NCI-H1417 (cell line): ENCODE measurements around the gene MAP2.

Source experiments
- DNase-seq, 3 experiments: peaks; one replicate each; lab custom pipeline; 2025; lab: John Stamatoyannopoulos, UW

Gene MAP2, protein sequence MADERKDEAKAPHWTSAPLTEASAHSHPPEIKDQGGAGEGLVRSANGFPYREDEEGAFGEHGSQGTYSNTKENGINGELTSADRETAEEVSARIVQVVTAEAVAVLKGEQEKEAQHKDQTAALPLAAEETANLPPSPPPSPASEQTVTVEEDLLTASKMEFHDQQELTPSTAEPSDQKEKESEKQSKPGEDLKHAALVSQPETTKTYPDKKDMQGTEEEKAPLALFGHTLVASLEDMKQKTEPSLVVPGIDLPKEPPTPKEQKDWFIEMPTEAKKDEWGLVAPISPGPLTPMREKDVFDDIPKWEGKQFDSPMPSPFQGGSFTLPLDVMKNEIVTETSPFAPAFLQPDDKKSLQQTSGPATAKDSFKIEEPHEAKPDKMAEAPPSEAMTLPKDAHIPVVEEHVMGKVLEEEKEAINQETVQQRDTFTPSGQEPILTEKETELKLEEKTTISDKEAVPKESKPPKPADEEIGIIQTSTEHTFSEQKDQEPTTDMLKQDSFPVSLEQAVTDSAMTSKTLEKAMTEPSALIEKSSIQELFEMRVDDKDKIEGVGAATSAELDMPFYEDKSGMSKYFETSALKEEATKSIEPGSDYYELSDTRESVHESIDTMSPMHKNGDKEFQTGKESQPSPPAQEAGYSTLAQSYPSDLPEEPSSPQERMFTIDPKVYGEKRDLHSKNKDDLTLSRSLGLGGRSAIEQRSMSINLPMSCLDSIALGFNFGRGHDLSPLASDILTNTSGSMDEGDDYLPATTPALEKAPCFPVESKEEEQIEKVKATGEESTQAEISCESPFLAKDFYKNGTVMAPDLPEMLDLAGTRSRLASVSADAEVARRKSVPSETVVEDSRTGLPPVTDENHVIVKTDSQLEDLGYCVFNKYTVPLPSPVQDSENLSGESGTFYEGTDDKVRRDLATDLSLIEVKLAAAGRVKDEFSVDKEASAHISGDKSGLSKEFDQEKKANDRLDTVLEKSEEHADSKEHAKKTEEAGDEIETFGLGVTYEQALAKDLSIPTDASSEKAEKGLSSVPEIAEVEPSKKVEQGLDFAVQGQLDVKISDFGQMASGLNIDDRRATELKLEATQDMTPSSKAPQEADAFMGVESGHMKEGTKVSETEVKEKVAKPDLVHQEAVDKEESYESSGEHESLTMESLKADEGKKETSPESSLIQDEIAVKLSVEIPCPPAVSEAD (N-terminal part only)

GRCh38 chr2:209423562-209424198, at the start of gene MAP2:
Gene MAP2, plus strand, starts transcription at chr2:209424047. Its CDS starts 229,124 bp downstream, at chr2:209653171.
- DNase-seq = peak; percentile 68 to 91 (median 89)

DNA sequence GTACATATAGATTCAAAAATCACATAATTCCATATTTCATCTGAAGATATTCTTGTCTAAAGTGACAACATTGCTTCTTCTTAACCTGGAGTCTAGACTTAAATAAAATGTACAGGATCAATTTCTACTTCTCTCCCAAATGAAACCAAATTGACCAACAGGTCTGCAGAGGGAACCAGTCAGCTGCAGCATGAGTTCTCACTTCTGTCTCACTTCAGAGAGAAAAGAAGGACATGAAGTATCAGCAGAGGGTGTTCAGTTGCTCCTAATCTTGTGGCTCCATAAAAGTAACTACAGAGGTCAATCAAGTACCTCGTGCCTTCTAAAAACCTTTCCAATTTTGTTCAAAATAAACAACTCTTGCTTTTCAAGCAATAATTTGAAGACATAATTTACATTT, 47.2 kb upstream of the MAP2 start:
- DNase-seq = no peak

DNA sequence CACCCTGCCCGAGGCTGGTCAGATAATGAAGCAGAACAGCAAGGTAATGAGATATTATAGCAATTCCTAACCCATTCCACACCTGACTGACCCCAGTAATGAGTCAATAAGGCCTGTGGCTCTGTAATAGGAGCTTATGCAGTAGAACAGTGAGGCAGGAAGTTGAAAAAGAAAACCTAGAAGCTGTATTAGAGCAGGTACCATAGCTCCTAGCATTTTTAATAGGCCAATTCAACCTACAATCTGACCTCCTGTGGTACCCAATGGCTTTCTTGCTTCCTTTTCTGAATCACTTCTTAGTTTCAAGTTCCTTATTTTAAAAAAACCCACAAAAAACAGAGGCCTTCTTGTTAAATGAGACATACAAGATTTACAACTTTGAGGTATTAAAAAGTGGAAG, 43.6 kb upstream of the MAP2 start:
- DNase-seq = peak in 2 of 3 experiments; percentile 12 to 47

DNA sequence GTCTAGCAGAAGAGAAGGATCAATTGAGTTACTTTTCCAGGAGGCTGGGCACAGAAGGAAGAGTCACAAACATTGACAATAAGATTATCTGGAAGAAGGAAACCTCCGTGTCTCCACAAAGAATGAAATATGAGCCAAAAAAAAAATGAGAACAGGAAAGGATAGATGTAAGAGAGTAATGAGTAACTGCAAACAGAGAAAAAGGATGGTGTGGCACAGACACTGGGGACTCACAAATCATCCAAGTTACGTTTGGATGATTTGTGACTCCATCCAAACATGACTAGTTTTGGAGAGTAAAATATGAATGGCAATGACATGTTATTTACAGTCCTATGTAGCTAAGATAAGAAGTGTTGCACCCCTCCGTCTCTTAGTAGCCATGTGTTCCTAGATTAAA, 42.8 kb upstream of the MAP2 start:
- DNase-seq = no peak

DNA sequence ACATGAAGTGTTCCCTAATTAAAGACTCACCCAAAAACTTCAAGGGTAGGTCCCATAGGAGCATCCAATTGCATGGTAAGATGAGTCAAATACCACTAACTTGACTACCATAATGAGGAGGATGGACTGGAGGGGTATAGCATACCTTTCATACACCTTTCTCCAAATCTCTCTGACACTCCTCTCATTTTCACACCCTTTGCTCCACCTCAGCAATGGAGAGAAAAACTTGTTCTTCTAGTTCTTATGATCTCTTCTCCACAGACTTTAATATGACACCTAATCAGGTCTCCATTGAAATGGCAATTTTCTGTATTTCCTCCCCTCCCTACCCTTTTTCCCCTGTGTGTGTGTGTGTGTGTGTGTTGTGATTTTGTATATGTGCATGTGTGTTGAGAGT, 41.1 kb upstream of the MAP2 start:
- no peak for DNase-seq

DNA sequence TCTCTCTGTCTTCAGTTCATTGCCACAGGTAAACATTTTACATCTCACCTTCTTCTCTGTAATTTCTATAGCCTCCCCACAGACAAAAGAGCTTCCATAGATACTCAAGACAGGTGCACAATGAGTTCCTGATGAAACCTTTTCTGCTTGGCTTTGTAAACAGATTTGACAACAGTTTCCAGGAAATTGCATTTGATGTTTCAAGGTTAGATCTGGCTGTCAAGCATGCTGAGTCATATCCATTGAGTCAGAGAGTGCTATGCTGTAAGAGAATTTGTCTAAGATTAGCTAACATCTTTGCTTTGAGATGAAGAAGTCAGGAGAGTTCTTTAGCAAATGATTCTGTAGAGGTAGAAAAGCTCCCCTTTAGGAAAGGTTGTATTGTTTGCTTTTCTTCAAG, 40.6 kb upstream of the MAP2 start:
- DNase-seq = peak in 2 of 3 experiments; percentile 20 to 63

- no peak for DNase-seq
These were observed 36.5 kb upstream of the MAP2 start for GRCh38 chr2:209387389-209387788.

- DNase-seq = no peak
These were observed 35.3 kb upstream of the MAP2 start for GRCh38 chr2:209388446-209389037.

DNA sequence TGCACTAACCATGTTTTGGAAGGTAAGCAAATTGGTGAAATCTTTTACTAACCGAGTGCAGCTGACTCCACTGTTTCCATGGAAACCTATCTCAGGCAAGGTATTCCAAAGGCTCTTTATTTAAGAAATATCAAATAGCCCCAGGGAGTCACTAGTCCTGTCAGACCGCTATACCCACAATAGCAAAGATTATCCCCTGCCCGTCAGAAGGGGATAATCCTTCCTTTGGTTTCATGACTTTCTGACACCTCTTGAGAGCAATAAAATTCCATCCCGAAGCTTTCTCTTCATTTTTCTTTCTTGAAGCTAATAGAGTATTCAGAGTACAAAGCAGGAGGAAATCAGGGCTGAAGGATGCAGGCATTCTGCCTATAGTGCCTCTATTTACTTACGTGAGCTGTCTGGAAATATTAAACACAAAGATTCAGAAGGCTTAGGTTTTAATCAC, 34.7 kb upstream of the MAP2 start:
- DNase-seq = peak in 1 of 3 experiments; percentile 42

DNA sequence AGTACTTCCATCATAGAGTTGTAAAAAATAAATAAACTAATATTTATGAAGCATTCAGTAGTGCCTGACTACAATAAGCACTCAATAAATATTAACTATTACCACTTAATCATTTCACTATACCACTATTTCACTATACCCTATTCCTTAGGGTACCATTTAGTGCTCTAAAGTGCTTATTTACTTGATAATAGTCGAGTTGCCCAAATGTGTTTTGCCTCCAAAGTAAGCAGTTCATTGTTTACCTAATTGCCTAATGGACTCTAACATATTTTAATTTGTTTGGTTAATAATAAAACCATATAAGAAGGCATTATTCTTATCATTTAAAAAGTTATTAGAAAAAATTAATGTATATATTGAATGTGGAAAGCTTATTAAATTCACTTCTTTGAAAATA, 33.0 kb upstream of the MAP2 start:
- peak in 1 of 3 experiments; percentile 31 for DNase-seq

- no peak for DNase-seq
These were observed 32.0 kb upstream of the MAP2 start for GRCh38 chr2:209391776-209392401.

DNA sequence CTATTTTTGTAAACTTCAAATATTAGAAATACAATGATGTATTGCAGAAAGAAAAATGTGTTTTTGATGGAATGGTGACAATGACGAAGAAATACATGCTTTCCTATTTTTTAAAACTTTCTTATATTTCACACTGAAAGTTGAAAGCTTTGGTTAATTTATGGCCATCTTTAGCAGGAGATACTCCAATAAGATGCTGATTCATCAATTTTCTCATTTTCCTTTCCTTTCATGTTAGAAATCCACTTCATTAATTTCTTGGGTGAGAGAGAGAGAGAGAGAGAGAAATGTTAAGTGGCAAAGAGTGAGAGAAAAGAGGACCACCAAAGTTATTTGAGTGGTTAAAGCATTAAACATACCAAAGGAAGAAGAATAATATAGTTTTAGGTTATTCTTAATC, 28.6 kb upstream of the MAP2 start:
- no peak for DNase-seq

- DNase-seq = peak in 1 of 3 experiments; percentile 11
These were observed 28.2 kb upstream of the MAP2 start for GRCh38 chr2:209395652-209396051.

DNA sequence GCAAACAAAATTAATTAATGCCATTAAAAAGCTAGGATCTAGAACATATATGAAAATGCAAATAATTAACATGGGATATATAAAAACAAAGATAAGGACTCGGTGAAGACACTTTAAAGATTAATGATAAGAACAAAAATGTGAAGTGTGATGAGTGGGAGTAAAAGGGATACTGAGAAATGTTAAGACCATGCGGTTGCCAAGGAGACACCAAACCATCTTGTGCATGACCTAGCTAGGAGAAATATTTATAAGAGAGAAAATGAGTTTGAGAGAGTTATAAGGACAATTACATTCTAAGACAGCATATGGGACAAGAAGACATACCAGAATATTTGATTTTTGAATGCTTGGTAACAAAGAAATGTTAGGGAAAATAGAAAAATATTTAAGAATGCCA, 25.4 kb upstream of the MAP2 start:
- DNase-seq = peak in 1 of 3 experiments; percentile 29

DNA sequence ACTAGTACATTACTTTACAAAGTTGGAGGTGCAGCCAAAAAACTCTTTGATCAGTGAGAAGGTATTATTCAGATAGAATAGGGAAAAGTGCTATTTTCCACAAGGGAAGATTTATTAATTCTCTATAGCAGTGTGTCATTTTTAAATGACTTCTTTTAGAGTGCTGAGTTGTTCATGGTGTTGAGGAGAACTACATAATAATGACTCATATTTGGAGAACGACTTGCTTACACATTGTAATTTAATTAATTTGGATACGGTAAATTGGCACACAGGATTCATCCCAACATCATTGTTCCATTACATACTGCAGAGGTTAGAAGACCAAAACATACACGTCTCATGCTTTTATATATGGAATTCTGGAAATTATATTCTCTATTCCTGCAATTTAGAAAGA, 22.1 kb upstream of the MAP2 start:
- no peak for DNase-seq

DNA sequence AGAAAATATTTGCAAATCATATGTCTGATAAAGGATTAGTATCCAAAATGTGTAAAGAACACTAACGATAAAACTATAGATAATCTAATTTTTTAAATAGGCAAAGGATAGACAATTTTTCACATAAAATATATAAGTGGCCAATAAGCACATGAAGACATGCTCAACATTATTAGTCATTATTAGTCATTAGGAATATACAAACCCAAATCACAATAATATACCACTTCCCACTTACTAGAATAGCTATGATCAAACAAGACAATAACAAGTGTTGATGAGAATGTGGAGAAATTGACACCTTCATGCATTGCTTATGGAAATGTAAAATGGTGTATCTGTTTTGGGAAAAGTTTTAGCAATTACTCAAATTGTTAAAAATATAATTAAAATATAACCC, 12.6 kb upstream of the MAP2 start:
- no peak for DNase-seq

DNA sequence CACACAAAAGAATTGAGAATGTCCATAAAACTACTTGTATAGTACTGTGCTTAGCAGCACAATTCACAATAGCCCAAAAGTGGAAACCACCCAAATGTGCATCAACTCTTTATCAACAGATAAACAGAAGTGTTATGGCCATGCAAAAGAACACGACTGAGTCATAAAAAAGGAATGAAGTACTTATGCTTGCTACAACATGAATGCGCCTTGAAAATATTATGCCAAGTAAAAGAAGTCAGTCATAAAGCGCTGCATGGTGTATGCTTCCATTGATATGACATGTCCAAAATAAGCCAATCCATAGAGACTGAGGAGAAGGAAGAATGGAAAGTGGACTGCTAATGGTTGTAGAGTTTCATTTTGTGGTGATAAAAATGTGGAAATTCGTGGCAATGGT, 12.1 kb upstream of the MAP2 start:
- no peak for DNase-seq

DNA sequence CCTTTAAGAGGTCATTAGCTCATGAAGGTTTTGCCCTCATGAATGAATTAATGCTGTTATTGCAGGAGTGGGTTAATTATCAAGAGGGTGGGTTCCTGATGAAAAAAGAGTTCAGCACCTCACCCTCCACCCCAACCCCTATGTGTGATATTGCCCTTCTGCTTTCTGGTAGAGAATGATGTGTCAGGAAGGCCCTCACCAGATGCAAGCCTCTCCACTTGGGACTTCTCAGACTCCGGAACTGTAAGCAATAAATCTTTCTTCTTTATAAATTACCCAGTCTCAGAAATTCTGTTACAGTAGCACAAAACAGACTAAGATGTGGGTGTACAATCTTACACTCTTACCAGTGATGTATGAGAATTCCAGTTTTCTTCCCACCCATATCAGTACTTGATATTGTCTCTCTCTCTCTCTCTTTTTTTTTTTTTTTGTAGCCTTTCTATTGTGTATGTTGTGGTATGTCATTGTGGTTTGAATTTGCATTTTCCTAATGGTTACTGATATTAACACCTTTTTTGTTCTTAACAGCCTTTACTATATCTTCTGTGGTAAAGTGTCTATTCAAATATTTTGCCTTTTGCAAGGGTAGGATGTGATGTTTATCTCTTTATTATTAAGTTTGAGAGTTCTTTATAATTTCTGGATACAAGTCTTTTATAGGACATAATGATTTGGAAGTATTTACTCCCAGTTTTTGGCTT, 10.4 kb upstream of the MAP2 start:
- no peak for DNase-seq

DNA sequence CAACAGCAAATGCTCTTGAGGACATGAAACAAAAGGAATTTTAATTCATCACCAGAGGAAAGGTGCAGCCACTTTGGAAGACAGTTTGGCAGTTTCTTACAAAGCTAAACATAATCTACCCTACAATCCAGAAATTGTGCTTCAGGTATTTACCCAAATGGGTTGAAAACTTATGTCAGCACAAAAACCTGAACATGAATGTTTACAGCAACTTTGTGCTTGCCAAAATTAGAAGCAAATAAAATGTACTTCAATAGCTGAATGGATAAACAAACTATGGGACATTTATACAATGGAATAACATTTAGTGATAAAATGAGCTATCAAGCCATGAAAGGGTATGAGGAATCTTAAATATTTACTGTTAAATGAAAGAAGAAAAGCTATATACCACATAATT, 6.9 kb upstream of the MAP2 start:
- DNase-seq = no peak

GRCh38 chr2:209422191-209422754, 1.6 kb upstream of the MAP2 start:
- peak in 2 of 3 experiments; percentile 50 to 59 for DNase-seq
